GM23338 (cell line): Measurements from ENCODE around the gene SMIM35. TPM values are rescaled to one million over a fixed set of nuclear protein-coding genes. Genes with fewer than 3 reads are reported as not detected.
"Not testable (repeated sequence)": the region's sequence is repeated elsewhere in the genome, so short reads cannot be mapped to it uniquely, and the experiment has no call there.

ENCODE experiments used
- ATAC-seq: fragments of 200-7000 bp; cut with Tn5 transposase; 3 replicates; pipeline ENCODE4 v1.9.1; 2020
- DNase-seq: peaks from one replicate; pipeline ENCODE4 v3.0.0-alpha.2; 2015; ENCODE audit warnings: low spot score
- H2AFZ ChIP-seq: fragments of 200-600 bp; sonication (generic); 2 replicates; pipeline ENCODE4 v1.8.0; 2016; ENCODE audit warnings: antibody characterized with exemption, mild to moderate bottlenecking, moderate library complexity
- H3F3A ChIP-seq: fragments of 200-600 bp; sonication (generic); replicated peaks from 2 replicates; pipeline ENCODE4 v1.8.0; 2017; ENCODE audit warnings: antibody characterized with exemption, mixed run types, low read depth
- H3K27ac ChIP-seq: fragments of 200-600 bp; sonication (generic); 2 replicates; pipeline ENCODE4 v1.6.1; 2016; ENCODE audit warnings: low read depth
- H3K27me3 ChIP-seq: fragments of 200-600 bp; sonication (generic); 2 replicates; pipeline ENCODE4 v1.8.0; 2016; ENCODE audit warnings: mild to moderate bottlenecking, mixed run types, moderate library complexity; ENCODE audit not compliant: insufficient read depth
- H3K36me3 ChIP-seq: fragments of 200-600 bp; sonication (generic); 2 replicates; pipeline ENCODE4 v1.8.0; 2016; ENCODE audit warnings: mild to moderate bottlenecking; ENCODE audit not compliant: insufficient read depth
- H3K4me1 ChIP-seq: fragments of 200-600 bp; sonication (generic); 2 replicates; pipeline ENCODE4 v1.8.0; 2016; ENCODE audit warnings: mild to moderate bottlenecking, moderate library complexity; ENCODE audit not compliant: insufficient read depth
- H3K4me2 ChIP-seq: fragments of 200-600 bp; sonication (generic); 2 replicates; pipeline ENCODE4 v1.7.1; 2017; ENCODE audit warnings: mixed run types
- H3K4me3 ChIP-seq: fragments of 200-600 bp; sonication (generic); 2 replicates; pipeline ENCODE4 v1.6.1; 2016; ENCODE audit warnings: mixed run types
- H3K79me2 ChIP-seq: fragments of 200-600 bp; sonication (generic); replicated peaks from 2 replicates; pipeline ENCODE4 v1.8.0; 2017; ENCODE audit warnings: mild to moderate bottlenecking; ENCODE audit not compliant: insufficient read depth
- H3K9me2 ChIP-seq: fragments of 200-600 bp; sonication (generic); 2 replicates; pipeline ENCODE4 v1.8.0; 2017; ENCODE audit not compliant: insufficient read depth
- H4K20me1 ChIP-seq: fragments of 200-600 bp; sonication (generic); replicated peaks from 2 replicates; pipeline ENCODE4 v1.8.0; 2017; ENCODE audit warnings: mild to moderate bottlenecking; ENCODE audit not compliant: insufficient read depth
- H3K27ac Mint-ChIP-seq: 2 replicates; pipeline ENCODE4 v1.8.0; 2020; ENCODE audit warnings: inconsistent platforms, mild to moderate bottlenecking, moderate library complexity, mixed read lengths
- H3K27me3 Mint-ChIP-seq: 3 replicates; pipeline ENCODE4 v1.8.0; 2022; ENCODE audit warnings: low read depth, mild to moderate bottlenecking, moderate library complexity, mixed read lengths, inconsistent platforms; ENCODE audit not compliant: insufficient read depth, poor library complexity
- H3K36me3 Mint-ChIP-seq: 3 replicates; pipeline ENCODE4 v1.8.0; 2021; ENCODE audit warnings: low read depth, mild to moderate bottlenecking, inconsistent platforms, moderate library complexity, mixed read lengths
- H3K4me1 Mint-ChIP-seq: 3 replicates; pipeline ENCODE4 v1.8.0; 2020; ENCODE audit warnings: mild to moderate bottlenecking, inconsistent platforms, mixed read lengths
- H3K4me3 Mint-ChIP-seq: 3 replicates; pipeline ENCODE4 v1.8.0; 2021; ENCODE audit warnings: moderate library complexity, mild to moderate bottlenecking, inconsistent platforms, mixed read lengths
- H3K9me3 Mint-ChIP-seq: 3 replicates; pipeline ENCODE4 v1.8.0; 2020; ENCODE audit warnings: moderate library complexity, mild to moderate bottlenecking, inconsistent platforms, mixed read lengths
- CREB1 ChIP-seq: fragments of 250-450 bp; sonication (Bioruptor Pico); IDR thresholded peaks from 2 replicates; pipeline ENCODE4 v1.5.0; 2020; ENCODE audit warnings: low read depth, mild to moderate bottlenecking, moderate library complexity
- EZH2 ChIP-seq: fragments of 200-600 bp; sonication (generic); IDR thresholded peaks from one replicate; pipeline ENCODE4 v1.8.0; 2017; ENCODE audit warnings: antibody characterized with exemption, mild to moderate bottlenecking, low read depth; ENCODE audit not compliant: unreplicated experiment
- EZH2phosphoT487 ChIP-seq: fragments of 200-600 bp; sonication (generic); IDR thresholded peaks from one replicate; pipeline ENCODE4 v1.8.1; 2018; ENCODE audit warnings: antibody characterized with exemption; ENCODE audit not compliant: unreplicated experiment
- JUNB ChIP-seq: IDR thresholded peaks from one replicate; pipeline ENCODE4 v1.6.1; 2016; ENCODE audit warnings: antibody characterized with exemption; ENCODE audit not compliant: unreplicated experiment
- POLR2AphosphoS5 ChIP-seq: IDR thresholded peaks from 2 replicates; pipeline ENCODE4 v1.6.1; 2016; ENCODE audit warnings: antibody characterized with exemption, low read depth
- STAT1 ChIP-seq: IDR thresholded peaks from one replicate; pipeline ENCODE4 v1.6.1; 2016; ENCODE audit warnings: antibody characterized with exemption; ENCODE audit not compliant: unreplicated experiment
- ZNF114 ChIP-seq: fragments of 250-450 bp; sonication (Bioruptor Pico); IDR thresholded peaks from 2 replicates; pipeline ENCODE4 v1.5.0; 2020; ENCODE audit warnings: mild to moderate bottlenecking, moderate library complexity
- polyA plus RNA-seq: library from polyadenylated mRNA; unstranded; fragments of >200 nt; fragmentation: Nextera tagmentation; extraction: Ambion mirVana; gene quantifications from 2 replicates; pipeline ENCODE4 v1.2.1, GENCODE V29; 2016
- total RNA-seq: library from RNA; depleted of rRNA; stranded (reverse); fragments of >200 nt; shearing (Covaris generic); gene quantifications from 2 replicates; pipeline ENCODE4 v1.2.3, GENCODE V29; 2014
- TF ChIP-seq, protein P1 (sequence below): fragments of 250-450 bp; sonication (Bioruptor Pico); IDR thresholded peaks from 2 replicates; pipeline ENCODE4 v1.5.0; 2020; ENCODE audit warnings: mild to moderate bottlenecking, moderate library complexity
- TF ChIP-seq, protein P2 (sequence below), 2 experiments: fragments of 200-600 bp in 1 of 2; sonication (generic) in 1 of 2; conservative IDR thresholded peaks; 2 replicates each; pipeline versions ENCODE4 v1.5.1 to v1.6.1; 2016 to 2017; ENCODE audit warnings: antibody characterized with exemption in 2 of 2, low read depth in 2 of 2, mild to moderate bottlenecking in 2 of 2, moderate library complexity in 1 of 2

SMIM35 gene
- total and polyA plus RNA-seq, 2 experiments from 2014 or later, result not detected

DNA sequence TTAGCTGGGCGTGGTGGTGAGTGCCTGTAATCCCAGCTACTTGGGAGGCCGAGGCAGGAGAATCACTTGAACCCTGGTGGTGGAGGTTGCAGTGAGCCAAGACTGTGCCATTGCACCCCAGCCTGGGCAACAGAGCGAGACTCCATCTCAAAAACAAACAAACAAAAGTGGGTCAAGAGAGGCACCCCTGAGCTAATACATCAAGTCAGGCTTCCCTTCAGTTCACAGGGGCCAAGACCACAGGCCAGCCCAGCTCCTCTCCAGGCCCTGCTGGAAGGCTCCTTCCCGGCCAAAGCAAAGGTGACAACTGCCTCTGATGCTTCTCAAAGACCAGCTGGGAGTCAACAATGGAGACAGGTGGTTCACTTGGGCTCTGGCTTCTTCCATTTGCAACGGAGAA lies 24.6 kb downstream of the SMIM35 start:
- not testable (repeated sequence) for H3K27ac ChIP-seq, H3K4me1 Mint-ChIP-seq, H3F3A ChIP-seq, H3K4me1 ChIP-seq, DNase-seq, H4K20me1 ChIP-seq, H3K4me3 Mint-ChIP-seq, H3K36me3 Mint-ChIP-seq, H3K9me3 Mint-ChIP-seq, H3K27ac Mint-ChIP-seq, H3K79me2 ChIP-seq, ATAC-seq, H3K4me3 ChIP-seq, H3K36me3 ChIP-seq, H3K27me3 ChIP-seq, H2AFZ ChIP-seq, H3K9me2 ChIP-seq, H3K4me2 ChIP-seq
- peaks cover 10% of the 10 kb centered on the region for H3K27me3 Mint-ChIP-seq

DNA sequence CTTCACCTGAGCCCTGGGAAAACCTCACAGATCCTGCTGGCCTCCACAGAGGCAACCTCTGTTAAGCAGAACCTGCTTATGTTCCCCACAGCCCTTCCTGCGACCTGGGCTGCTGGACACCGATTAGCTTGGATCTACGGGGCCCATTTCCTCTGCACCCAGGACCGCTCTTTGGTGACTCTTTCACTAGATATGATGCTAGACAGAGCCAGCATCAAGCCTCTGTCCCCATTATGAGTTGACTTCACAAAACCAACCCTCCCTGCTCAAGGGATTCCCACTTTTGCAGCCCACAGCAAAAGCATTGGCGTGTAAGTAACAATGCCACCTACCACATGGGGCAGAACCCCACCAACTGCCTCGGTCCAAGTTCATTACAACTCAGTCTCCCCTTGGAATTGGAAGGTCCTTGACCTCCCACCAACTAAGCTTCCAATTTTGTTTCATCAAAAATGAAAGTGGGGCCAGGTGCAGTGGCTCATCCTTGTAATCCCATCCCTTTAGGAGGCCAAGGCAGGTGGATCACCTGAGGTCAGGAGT lies 25.1 kb downstream of the SMIM35 start:
- Mint-ChIP-seq H3K27me3 (peaks cover 11% of the 10 kb centered on the region), H3K27ac (no peak overlapping the region), H3K9me3 (no peaks in the 10 kb centered on the region), H3K4me3 (no peak overlapping the region), H3K4me1 (peaks cover 5% of the 10 kb centered on the region), H3K36me3 (no peaks in the 10 kb centered on the region)
- no peak overlapping the region for H2AFZ ChIP-seq
- H3K4me1 ChIP-seq, result no peaks in the 10 kb centered on the region
- H3K27me3 ChIP-seq, result no peaks in the 10 kb centered on the region
- no peaks in the 10 kb centered on the region for H3K79me2 ChIP-seq
- no peaks in the 10 kb centered on the region for H3F3A ChIP-seq
- ATAC-seq (no peak), DNase-seq (no peak)
- TF ChIP-seq POLR2AphosphoS5, result no peak
- H3K4me2 ChIP-seq, result no peak overlapping the region
- H3K27ac ChIP-seq, result no peak overlapping the region
- H3K9me2 ChIP-seq, result 0 out of 2 replicates have a peak, but pooled peaks cover 4% of the 10 kb centered on the region
- no peaks in the 10 kb centered on the region for H4K20me1 ChIP-seq
- H3K36me3 ChIP-seq, result no peaks in the 10 kb centered on the region
- no peak overlapping the region for H3K4me3 ChIP-seq

DNA sequence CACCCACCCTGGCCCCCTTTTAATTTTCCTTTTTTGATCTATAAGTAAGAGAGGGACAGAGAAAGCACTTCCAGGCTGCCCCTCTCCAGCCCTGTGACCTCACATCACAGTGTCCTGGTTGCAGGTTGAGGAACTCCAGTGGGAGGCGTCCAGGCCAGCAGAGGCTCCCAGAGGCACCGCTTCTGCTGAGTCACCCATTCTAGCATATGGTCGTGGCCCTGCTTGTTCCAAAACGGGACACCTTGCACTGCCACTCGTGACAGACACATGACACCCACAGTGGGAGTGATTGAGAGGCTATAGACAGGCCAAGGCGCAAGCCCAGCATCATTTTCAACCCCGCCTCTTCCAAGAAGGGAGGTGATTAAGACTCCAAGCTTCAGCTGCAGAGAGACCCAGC lies 25.9 kb downstream of the SMIM35 start:
- H3K27me3 ChIP-seq, result no peaks in the 10 kb centered on the region
- TF ChIP-seq EZH2 (no peak), JUNB (no peak), POLR2AphosphoS5 (no peak), ZNF114 (CRISPR knock-in tag) (no peak), CREB1 (CRISPR knock-in tag) (no peak), STAT1 (no peak), EZH2phosphoT487 (no peak)
- TF ChIP-seq, protein P1, sequence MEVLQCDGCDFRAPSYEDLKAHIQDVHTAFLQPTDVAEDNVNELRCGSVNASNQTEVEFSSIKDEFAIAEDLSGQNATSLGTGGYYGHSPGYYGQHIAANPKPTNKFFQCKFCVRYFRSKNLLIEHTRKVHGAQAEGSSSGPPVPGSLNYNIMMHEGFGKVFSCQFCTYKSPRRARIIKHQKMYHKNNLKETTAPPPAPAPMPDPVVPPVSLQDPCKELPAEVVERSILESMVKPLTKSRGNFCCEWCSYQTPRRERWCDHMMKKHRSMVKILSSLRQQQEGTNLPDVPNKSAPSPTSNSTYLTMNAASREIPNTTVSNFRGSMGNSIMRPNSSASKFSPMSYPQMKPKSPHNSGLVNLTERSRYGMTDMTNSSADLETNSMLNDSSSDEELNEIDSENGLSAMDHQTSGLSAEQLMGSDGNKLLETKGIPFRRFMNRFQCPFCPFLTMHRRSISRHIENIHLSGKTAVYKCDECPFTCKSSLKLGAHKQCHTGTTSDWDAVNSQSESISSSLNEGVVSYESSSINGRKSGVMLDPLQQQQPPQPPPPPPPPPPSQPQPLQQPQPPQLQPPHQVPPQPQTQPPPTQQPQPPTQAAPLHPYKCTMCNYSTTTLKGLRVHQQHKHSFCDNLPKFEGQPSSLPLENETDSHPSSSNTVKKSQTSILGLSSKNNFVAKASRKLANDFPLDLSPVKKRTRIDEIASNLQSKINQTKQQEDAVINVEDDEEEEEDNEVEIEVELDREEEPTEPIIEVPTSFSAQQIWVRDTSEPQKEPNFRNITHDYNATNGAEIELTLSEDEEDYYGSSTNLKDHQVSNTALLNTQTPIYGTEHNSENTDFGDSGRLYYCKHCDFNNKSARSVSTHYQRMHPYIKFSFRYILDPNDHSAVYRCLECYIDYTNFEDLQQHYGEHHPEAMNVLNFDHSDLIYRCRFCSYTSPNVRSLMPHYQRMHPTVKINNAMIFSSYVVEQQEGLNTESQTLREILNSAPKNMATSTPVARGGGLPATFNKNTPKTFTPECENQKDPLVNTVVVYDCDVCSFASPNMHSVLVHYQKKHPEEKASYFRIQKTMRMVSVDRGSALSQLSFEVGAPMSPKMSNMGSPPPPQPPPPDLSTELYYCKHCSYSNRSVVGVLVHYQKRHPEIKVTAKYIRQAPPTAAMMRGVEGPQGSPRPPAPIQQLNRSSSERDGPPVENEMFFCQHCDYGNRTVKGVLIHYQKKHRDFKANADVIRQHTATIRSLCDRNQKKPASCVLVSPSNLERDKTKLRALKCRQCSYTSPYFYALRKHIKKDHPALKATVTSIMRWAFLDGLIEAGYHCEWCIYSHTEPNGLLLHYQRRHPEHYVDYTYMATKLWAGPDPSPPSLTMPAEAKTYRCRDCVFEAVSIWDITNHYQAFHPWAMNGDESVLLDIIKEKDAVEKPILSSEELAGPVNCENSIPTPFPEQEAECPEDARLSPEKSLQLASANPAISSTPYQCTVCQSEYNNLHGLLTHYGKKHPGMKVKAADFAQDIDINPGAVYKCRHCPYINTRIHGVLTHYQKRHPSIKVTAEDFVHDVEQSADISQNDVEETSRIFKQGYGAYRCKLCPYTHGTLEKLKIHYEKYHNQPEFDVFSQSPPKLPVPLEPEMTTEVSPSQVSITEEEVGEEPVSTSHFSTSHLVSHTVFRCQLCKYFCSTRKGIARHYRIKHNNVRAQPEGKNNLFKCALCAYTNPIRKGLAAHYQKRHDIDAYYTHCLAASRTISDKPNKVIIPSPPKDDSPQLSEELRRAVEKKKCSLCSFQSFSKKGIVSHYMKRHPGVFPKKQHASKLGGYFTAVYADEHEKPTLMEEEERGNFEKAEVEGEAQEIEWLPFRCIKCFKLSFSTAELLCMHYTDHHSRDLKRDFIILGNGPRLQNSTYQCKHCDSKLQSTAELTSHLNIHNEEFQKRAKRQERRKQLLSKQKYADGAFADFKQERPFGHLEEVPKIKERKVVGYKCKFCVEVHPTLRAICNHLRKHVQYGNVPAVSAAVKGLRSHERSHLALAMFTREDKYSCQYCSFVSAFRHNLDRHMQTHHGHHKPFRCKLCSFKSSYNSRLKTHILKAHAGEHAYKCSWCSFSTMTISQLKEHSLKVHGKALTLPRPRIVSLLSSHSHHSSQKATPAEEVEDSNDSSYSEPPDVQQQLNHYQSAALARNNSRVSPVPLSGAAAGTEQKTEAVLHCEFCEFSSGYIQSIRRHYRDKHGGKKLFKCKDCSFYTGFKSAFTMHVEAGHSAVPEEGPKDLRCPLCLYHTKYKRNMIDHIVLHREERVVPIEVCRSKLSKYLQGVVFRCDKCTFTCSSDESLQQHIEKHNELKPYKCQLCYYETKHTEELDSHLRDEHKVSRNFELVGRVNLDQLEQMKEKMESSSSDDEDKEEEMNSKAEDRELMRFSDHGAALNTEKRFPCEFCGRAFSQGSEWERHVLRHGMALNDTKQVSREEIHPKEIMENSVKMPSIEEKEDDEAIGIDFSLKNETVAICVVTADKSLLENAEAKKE (CRISPR knock-in tag), result no peak
- TF ChIP-seq, protein P2, sequence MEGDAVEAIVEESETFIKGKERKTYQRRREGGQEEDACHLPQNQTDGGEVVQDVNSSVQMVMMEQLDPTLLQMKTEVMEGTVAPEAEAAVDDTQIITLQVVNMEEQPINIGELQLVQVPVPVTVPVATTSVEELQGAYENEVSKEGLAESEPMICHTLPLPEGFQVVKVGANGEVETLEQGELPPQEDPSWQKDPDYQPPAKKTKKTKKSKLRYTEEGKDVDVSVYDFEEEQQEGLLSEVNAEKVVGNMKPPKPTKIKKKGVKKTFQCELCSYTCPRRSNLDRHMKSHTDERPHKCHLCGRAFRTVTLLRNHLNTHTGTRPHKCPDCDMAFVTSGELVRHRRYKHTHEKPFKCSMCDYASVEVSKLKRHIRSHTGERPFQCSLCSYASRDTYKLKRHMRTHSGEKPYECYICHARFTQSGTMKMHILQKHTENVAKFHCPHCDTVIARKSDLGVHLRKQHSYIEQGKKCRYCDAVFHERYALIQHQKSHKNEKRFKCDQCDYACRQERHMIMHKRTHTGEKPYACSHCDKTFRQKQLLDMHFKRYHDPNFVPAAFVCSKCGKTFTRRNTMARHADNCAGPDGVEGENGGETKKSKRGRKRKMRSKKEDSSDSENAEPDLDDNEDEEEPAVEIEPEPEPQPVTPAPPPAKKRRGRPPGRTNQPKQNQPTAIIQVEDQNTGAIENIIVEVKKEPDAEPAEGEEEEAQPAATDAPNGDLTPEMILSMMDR (conservative IDR thresholded peaks at IDR 0.05; ENCODE audit: low read depth in 2 of 2), result no peak

More for the DNA sequence above, 25.9 kb downstream of the SMIM35 start:
- Histone ChIP-seq H3K36me3 (no peaks in the 10 kb centered on the region), H3K4me1 (no peaks in the 10 kb centered on the region), H3K4me3 (no peak overlapping the region), H3K4me2 (no peak overlapping the region), H3K79me2 (no peaks in the 10 kb centered on the region), H3F3A (no peaks in the 10 kb centered on the region), H3K9me2 (0 out of 2 replicates have a peak, but pooled peaks cover 4% of the 10 kb centered on the region), H3K27ac (no peak overlapping the region), H2AFZ (no peak overlapping the region), H4K20me1 (no peaks in the 10 kb centered on the region)
- Mint-ChIP-seq H3K36me3 (no peaks in the 10 kb centered on the region), H3K9me3 (no peaks in the 10 kb centered on the region; the same call in 2 of the 3 replicates), H3K27ac (no peak overlapping the region), H3K4me3 (no peak overlapping the region), H3K4me1 (peaks cover 5% of the 10 kb centered on the region), H3K27me3 (peaks cover 12% of the 10 kb centered on the region)
- ATAC-seq (no peak), DNase-seq (no peak)
